H1 (cell line): ENCODE measurements around the gene DCTD. TPM values are rescaled to one million over a fixed set of nuclear protein-coding genes. Genes with fewer than 3 reads are reported as not detected.

Source experiments
- CTCF ChIA-PET: fragments of 300-600 bp; sonication (Branson Sonifier 250); formaldehyde crosslinking; loops from one replicate; lab custom pipeline; 2021; ENCODE audit not compliant: partially characterized antibody; lab: Charles Lee
- POLR2A ChIA-PET: fragments of 300-600 bp; sonication (Branson Sonifier 250); formaldehyde crosslinking; loops from one replicate; lab custom pipeline; 2021; ENCODE audit warnings: inconsistent platforms; ENCODE audit not compliant: partially characterized antibody; lab: Charles Lee
- DNase-seq, 2 experiments: peaks; one replicate each; pipeline versions ENCODE4 v3.0.0 to v3.0.0-alpha.2; 2010 to 2022; ENCODE audit warnings: low spot score in 2 of 2, low read depth in 1 of 2, mixed read lengths in 1 of 2
- FAIRE-seq: peaks from 2 replicates; lab custom pipeline; 2011; peaks lifted over from hg19 to GRCh38; lab: Jason Lieb, UNC
- H2AFZ ChIP-seq: 2 replicates; pipeline ENCODE4 v1.8.1; 2012; ENCODE audit warnings: low read length, inconsistent platforms
- H2AK5ac ChIP-seq: 2 replicates; pipeline ENCODE4 v1.6.1; 2013; ENCODE audit warnings: low read depth, low read length
- H2BK120ac ChIP-seq: replicated peaks from 2 replicates; pipeline ENCODE3; 2013; ENCODE audit warnings: low read depth, low read length, inconsistent platforms
- H2BK12ac ChIP-seq: 2 replicates; pipeline ENCODE4 v1.6.1; 2013; ENCODE audit warnings: low read depth, low read length
- H2BK15ac ChIP-seq: 2 replicates; pipeline ENCODE4 v1.6.1; 2013; ENCODE audit warnings: low read length
- H2BK20ac ChIP-seq: 2 replicates; pipeline ENCODE4 v1.6.1; 2013; ENCODE audit warnings: low read length
- H2BK5ac ChIP-seq: 2 replicates; pipeline ENCODE4 v1.6.1; 2013; ENCODE audit warnings: low read depth, low read length
- H3K14ac ChIP-seq: 2 replicates; pipeline ENCODE4 v1.6.1; 2013; ENCODE audit warnings: inconsistent platforms; ENCODE audit not compliant: insufficient read length
- H3K18ac ChIP-seq: 2 replicates; pipeline ENCODE4 v1.6.1; 2013; ENCODE audit warnings: low read length; ENCODE audit errors: extremely low read depth
- H3K23ac ChIP-seq: 2 replicates; pipeline ENCODE4 v1.6.1; 2013; ENCODE audit warnings: inconsistent platforms; ENCODE audit not compliant: insufficient read length
- H3K23me2 ChIP-seq: 2 replicates; pipeline ENCODE4 v1.6.1; 2013; ENCODE audit warnings: low read depth, low read length
- H3K27ac ChIP-seq: 2 replicates; pipeline ENCODE4 v1.6.1; 2011; ENCODE audit warnings: low read depth, low read length, inconsistent platforms
- H3K27me3 ChIP-seq, 4 experiments: replicated peaks in 1 of 4; 1 replicate in 1 of 4; 2 replicates in 3 of 4; pipeline versions ENCODE4 v1.6.1 to v1.8.1; 2011 to 2013; ENCODE audit warnings: low read length in 3 of 4, mild to moderate bottlenecking in 3 of 4, inconsistent platforms in 2 of 4, mixed read lengths in 2 of 4, moderate library complexity in 1 of 4; ENCODE audit not compliant: control insufficient read depth in 3 of 4, insufficient read depth in 3 of 4; ENCODE audit errors: extremely low read depth in 1 of 4
- H3K36me3 ChIP-seq, 4 experiments: 2 replicates each; pipeline versions ENCODE4 v1.6.1 to v1.8.1; 2011 to 2013; ENCODE audit warnings: mild to moderate bottlenecking in 4 of 4, low read length in 3 of 4, moderate library complexity in 2 of 4, control low read depth in 1 of 4, inconsistent platforms in 1 of 4; ENCODE audit not compliant: insufficient read depth in 4 of 4, control insufficient read depth in 2 of 4
- H3K4ac ChIP-seq: replicated peaks from 2 replicates; pipeline ENCODE3; 2013; ENCODE audit warnings: low read length, low read depth, mixed read lengths, inconsistent platforms; ENCODE audit not compliant: insufficient read length
- H3K4me1 ChIP-seq, 4 experiments: replicated peaks in 1 of 4; 1 replicate in 1 of 4; 2 replicates in 3 of 4; pipeline versions ENCODE4 v1.6.1 to v1.8.1; 2011 to 2013; ENCODE audit warnings: low read length in 3 of 4, inconsistent platforms in 2 of 4, mixed read lengths in 1 of 4; ENCODE audit not compliant: insufficient read depth in 4 of 4, control insufficient read depth in 3 of 4
- H3K4me2 ChIP-seq, 2 experiments: 2 replicates each; pipeline versions ENCODE4 v1.6.1 to v1.8.1; 2011 to 2013; ENCODE audit warnings: low read depth in 2 of 2, low read length in 2 of 2, control low read depth in 1 of 2, inconsistent platforms in 1 of 2, mild to moderate bottlenecking in 1 of 2; ENCODE audit not compliant: insufficient read depth in 1 of 2
- H3K4me3 ChIP-seq, 4 experiments: fragments of 200-600, 300-600 bp in 1 of 4; sonication (generic), shearing (Covaris generic), sonication (Bioruptor Twin) in 1 of 4; 2 replicates each; pipeline versions ENCODE4 v1.5.1 to v1.8.1; 2011 to 2016; ENCODE audit warnings: low read length in 4 of 4, low read depth in 3 of 4, control low read depth in 2 of 4, inconsistent platforms in 2 of 4, mild to moderate bottlenecking in 2 of 4, mixed read lengths in 1 of 4, moderate library complexity in 1 of 4; ENCODE audit not compliant: insufficient read depth in 2 of 4; ENCODE audit errors: extremely low read depth in 1 of 4
- H3K56ac ChIP-seq: replicated peaks from 2 replicates; pipeline ENCODE3; 2013; ENCODE audit warnings: low read depth, mild to moderate bottlenecking, mixed read lengths, low read length, inconsistent platforms; ENCODE audit not compliant: insufficient read length
- H3K79me1 ChIP-seq: 2 replicates; pipeline ENCODE4 v1.6.1; 2013; ENCODE audit warnings: low read depth, low read length, control low read depth
- H3K79me2 ChIP-seq, 2 experiments: 2 replicates each; pipeline versions ENCODE4 v1.6.1 to v1.8.1; 2012 to 2013; ENCODE audit warnings: low read length in 2 of 2, mild to moderate bottlenecking in 2 of 2, inconsistent platforms in 1 of 2; ENCODE audit not compliant: insufficient read depth in 2 of 2, control insufficient read depth in 1 of 2
- H3K9ac ChIP-seq, 4 experiments: replicated peaks in 1 of 4; 1 replicate in 1 of 4; 2 replicates in 3 of 4; pipeline versions ENCODE4 v1.6.1 to v1.8.1; 2011 to 2013; ENCODE audit warnings: low read depth in 3 of 4, low read length in 3 of 4, control low read depth in 2 of 4, mild to moderate bottlenecking in 2 of 4, moderate library complexity in 2 of 4, inconsistent platforms in 1 of 4; ENCODE audit errors: extremely low read depth in 1 of 4
- H3K9me3 ChIP-seq, 2 experiments: 2 replicates each; pipeline versions ENCODE4 v1.6.1 to v1.8.1; 2012 to 2013; ENCODE audit warnings: mild to moderate bottlenecking in 2 of 2, moderate library complexity in 2 of 2, control low read depth in 1 of 2, inconsistent platforms in 1 of 2, low read depth in 1 of 2, low read length in 1 of 2, mixed read lengths in 1 of 2; ENCODE audit not compliant: insufficient read depth in 2 of 2
- H4K20me1 ChIP-seq, 2 experiments: replicated peaks in 1 of 2; 2 replicates each; pipeline versions ENCODE3 to v1.8.1; 2011 to 2013; ENCODE audit warnings: inconsistent platforms in 2 of 2, low read length in 2 of 2, mild to moderate bottlenecking in 1 of 2; ENCODE audit not compliant: insufficient read depth in 2 of 2, control insufficient read depth in 1 of 2
- H4K5ac ChIP-seq: 2 replicates; pipeline ENCODE4 v1.6.1; 2013; ENCODE audit warnings: low read length, low read depth, mixed read lengths, inconsistent platforms; ENCODE audit not compliant: insufficient read length
- H4K8ac ChIP-seq: 2 replicates; pipeline ENCODE4 v1.8.0; 2013; ENCODE audit warnings: mild to moderate bottlenecking, moderate library complexity, low read length, inconsistent platforms; ENCODE audit not compliant: insufficient read depth; ENCODE audit errors: extremely low read depth
- H4K91ac ChIP-seq: replicated peaks from 2 replicates; pipeline ENCODE3; 2013; ENCODE audit warnings: low read length, mixed read lengths, inconsistent platforms; ENCODE audit not compliant: insufficient read length
- CHD1 ChIP-seq: IDR thresholded peaks from 2 replicates; pipeline ENCODE4 v1.6.1; 2012; ENCODE audit warnings: low read depth, low read length, improper control_type of control experiment
- CREB1 ChIP-seq: IDR thresholded peaks from 2 replicates; pipeline ENCODE4 v1.6.1; 2012; ENCODE audit warnings: inconsistent platforms
- JUND ChIP-seq: IDR thresholded peaks from 2 replicates; pipeline ENCODE4 v1.6.1; 2011; ENCODE audit warnings: mild to moderate bottlenecking, improper control_type of control experiment, low read length
- POU5F1 ChIP-seq: IDR thresholded peaks from 2 replicates; pipeline ENCODE4 v1.6.1; 2011; ENCODE audit warnings: low read depth, mild to moderate bottlenecking, low read length, moderate library complexity
- RAD21 ChIP-seq, 2 experiments: IDR thresholded peaks in 1 of 2; conservative IDR thresholded peaks in 1 of 2; 2 replicates each; pipeline ENCODE4 v1.6.1; 2011; ENCODE audit warnings: low read depth in 2 of 2, low read length in 2 of 2, improper control_type of control experiment in 1 of 2, inconsistent platforms in 1 of 2, mild to moderate bottlenecking in 1 of 2, moderate library complexity in 1 of 2
- RFX5 ChIP-seq: IDR thresholded peaks from 2 replicates; pipeline ENCODE4 v1.6.1; 2011; ENCODE audit warnings: low read depth, low read length, improper control_type of control experiment, borderline replicate concordance
- YY1 ChIP-seq: IDR thresholded peaks from 2 replicates; pipeline ENCODE4 v1.6.1; 2011; ENCODE audit warnings: low read depth, mild to moderate bottlenecking, low read length
- WGBS, 2 experiments: shearing (Covaris generic) in 1 of 2; methylation state at CpG; one replicate each; pipeline versions ENCODE4 v1.1.6 to v1.1.7; 2013 to 2015; ENCODE audit warnings: low lambda C conversion rate in 2 of 2, mixed read lengths in 2 of 2, inconsistent platforms in 1 of 2, low coverage in 1 of 2, missing lambda C conversion rate in 1 of 2; ENCODE audit not compliant: insufficient replicate concordance in 2 of 2, insufficient coverage in 1 of 2, insufficient read length in 1 of 2; ENCODE audit errors: extremely low coverage in 1 of 2, missing lambda C conversion rate in 1 of 2; 5-methylcytosine and 5-hydroxymethylcytosine counted together
- polyA plus RNA-seq, 7 experiments: library from polyadenylated mRNA; depleted of rRNA in 3 of 7; stranded (reverse) in 5 of 7; unstranded in 2 of 7; fragments of >200 nt in 5 of 7; fragments of 200-250 nt in 2 of 7; gene quantifications; 1 replicate in 5 of 7; 2 replicates in 1 of 7; 4 replicates in 1 of 7; pipeline versions ENCODE4 v1.2.1 to v1.2.3, GENCODE V29; 2011 to 2013; ENCODE audit warnings: missing spikeins in 2 of 7, mixed read lengths in 2 of 7
- total RNA-seq: library from RNA; stranded (reverse); fragmentation: NEBNext Ultra II Directional; extraction: Animal tissue kit (Norgen Biotek cat#: 25700); gene quantifications from 2 replicates; pipeline ENCODE4 v1.2.1, GENCODE V29; 2021
- TF ChIP-seq, protein P1 (sequence below): IDR thresholded peaks from 2 replicates; pipeline ENCODE4 v1.6.1; 2012; ENCODE audit warnings: inconsistent platforms
- TF ChIP-seq, protein P2 (sequence below): IDR thresholded peaks from 2 replicates; pipeline ENCODE4 v1.6.1; 2012; ENCODE audit warnings: inconsistent platforms
- TF ChIP-seq, protein P3 (sequence below), 3 experiments: IDR thresholded peaks; 1 replicate in 2 of 3; 2 replicates in 1 of 3; pipeline versions ENCODE4 v1.5.1 to v1.6.1; 2011; ENCODE audit warnings: low read length in 3 of 3, mild to moderate bottlenecking in 3 of 3, inconsistent platforms in 2 of 3, low read depth in 1 of 3, moderate library complexity in 1 of 3; ENCODE audit not compliant: insufficient read depth in 1 of 3; ENCODE audit errors: control extremely low read depth in 1 of 3

DCTD gene
- total and polyA plus RNA-seq, 2 of the 8 experiments (the other 6 are each of a cell fraction or from before 2014, with no cell fraction given): 60.2 to 69.5 TPM

DNA sequence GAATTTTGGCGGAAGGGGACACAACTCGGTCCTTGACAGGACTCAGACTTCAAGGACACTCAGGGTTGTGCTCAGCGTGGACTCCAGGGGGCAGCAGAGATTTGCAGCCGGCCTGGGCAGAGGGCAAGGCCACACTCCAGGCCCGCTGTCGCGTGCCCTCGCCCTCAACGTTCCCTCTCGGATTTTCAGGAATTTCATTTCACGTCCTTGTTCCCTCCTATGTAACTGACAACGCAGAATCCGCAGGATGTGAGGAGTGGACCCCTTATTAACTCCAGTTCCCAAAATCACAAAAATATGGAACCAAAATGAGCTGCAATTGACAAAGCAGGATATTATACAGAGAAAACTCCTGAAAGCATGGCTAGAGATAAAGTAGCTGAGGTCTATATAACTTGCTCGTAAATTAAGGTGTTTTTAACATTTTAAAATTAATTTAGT, 21.0 kb upstream of the DCTD start:
- H4K91ac ChIP-seq: no peak overlapping the region
- ChIA-PET CTCF (interaction anchor here (0.6 to 5.1 kb wide), 49 partner anchors 8 to 465 kb away, joined by 3 to 74 read pairs (median 4); partner anchors contain the start of gene WWC2), POLR2A (interaction anchor here (1.0 to 2.3 kb wide), 2 partner anchors 13 to 161 kb away, joined by 3 to 8 read pairs; partner anchors contain the start of gene WWC2)
- H3K9me3 ChIP-seq: no peaks in the 10 kb centered on the region
- H3K27me3 ChIP-seq: no peaks in the 10 kb centered on the region
- H3K27ac ChIP-seq: no peak overlapping the region
- H3K4me2 ChIP-seq: no peak overlapping the region
- H4K8ac ChIP-seq: no peak overlapping the region
- FAIRE-seq: peak; percentile 75
- WGBS, 2 experiments: 22% methylated on average over 14 of the region's 14 CpGs; no CpG with 5 or more reads in 1 of the 2 experiments
- no peak overlapping the region for H2AK5ac ChIP-seq
- no peak overlapping the region for H2BK120ac ChIP-seq
- H3K23me2 ChIP-seq: no peaks in the 10 kb centered on the region
- no peak overlapping the region for H4K5ac ChIP-seq
- no peak overlapping the region for H2BK20ac ChIP-seq
- peaks cover 0 to 4% (median 1%) of the 10 kb centered on the region in 4 experiments; a peak in 3 of 7 replicates for H3K4me1 ChIP-seq
- H3K36me3 ChIP-seq: no peaks in the 10 kb centered on the region
- no peak overlapping the region for H3K4me3 ChIP-seq
- H3K9ac ChIP-seq: no peak overlapping the region
- no peak overlapping the region for H3K56ac ChIP-seq
- no peaks in the 10 kb centered on the region for H3K79me2 ChIP-seq
- no peak overlapping the region for H2BK15ac ChIP-seq
- no peaks in the 10 kb centered on the region for H4K20me1 ChIP-seq
- H3K18ac ChIP-seq: no peak overlapping the region
- no peak overlapping the region for H2BK12ac ChIP-seq
- peak in 1 of 2 experiments; percentile 89 for DNase-seq
- H2AFZ ChIP-seq: no peak overlapping the region
- no peak overlapping the region for H3K14ac ChIP-seq
- H3K4ac ChIP-seq: no peak overlapping the region
- no peaks in the 10 kb centered on the region for H3K79me1 ChIP-seq
- H3K23ac ChIP-seq: no peak overlapping the region
- no peak overlapping the region for H2BK5ac ChIP-seq
- TF ChIP-seq JUND (no peak), RFX5 (no peak), POU5F1 (no peak), RAD21 (IDR thresholded peaks at IDR 0.05 in 1 of 2, conservative IDR thresholded peaks at IDR 0.05 in 1 of 2; ENCODE audit: low read depth in 2 of 2, low read length in 2 of 2) (peak; percentile 93 to 96), YY1 (0 out of 2 replicates have a peak, but pooled peaks have one; percentile 19), CREB1 (peak; percentile 37; the same call in 1 of the 2 replicates), CHD1 (no peak)
- TF ChIP-seq, protein P1, sequence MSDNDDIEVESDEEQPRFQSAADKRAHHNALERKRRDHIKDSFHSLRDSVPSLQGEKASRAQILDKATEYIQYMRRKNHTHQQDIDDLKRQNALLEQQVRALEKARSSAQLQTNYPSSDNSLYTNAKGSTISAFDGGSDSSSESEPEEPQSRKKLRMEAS: peak; percentile 84
- TF ChIP-seq, protein P2, sequence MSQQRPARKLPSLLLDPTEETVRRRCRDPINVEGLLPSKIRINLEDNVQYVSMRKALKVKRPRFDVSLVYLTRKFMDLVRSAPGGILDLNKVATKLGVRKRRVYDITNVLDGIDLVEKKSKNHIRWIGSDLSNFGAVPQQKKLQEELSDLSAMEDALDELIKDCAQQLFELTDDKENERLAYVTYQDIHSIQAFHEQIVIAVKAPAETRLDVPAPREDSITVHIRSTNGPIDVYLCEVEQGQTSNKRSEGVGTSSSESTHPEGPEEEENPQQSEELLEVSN: peak; percentile 84
- TF ChIP-seq, protein P3, sequence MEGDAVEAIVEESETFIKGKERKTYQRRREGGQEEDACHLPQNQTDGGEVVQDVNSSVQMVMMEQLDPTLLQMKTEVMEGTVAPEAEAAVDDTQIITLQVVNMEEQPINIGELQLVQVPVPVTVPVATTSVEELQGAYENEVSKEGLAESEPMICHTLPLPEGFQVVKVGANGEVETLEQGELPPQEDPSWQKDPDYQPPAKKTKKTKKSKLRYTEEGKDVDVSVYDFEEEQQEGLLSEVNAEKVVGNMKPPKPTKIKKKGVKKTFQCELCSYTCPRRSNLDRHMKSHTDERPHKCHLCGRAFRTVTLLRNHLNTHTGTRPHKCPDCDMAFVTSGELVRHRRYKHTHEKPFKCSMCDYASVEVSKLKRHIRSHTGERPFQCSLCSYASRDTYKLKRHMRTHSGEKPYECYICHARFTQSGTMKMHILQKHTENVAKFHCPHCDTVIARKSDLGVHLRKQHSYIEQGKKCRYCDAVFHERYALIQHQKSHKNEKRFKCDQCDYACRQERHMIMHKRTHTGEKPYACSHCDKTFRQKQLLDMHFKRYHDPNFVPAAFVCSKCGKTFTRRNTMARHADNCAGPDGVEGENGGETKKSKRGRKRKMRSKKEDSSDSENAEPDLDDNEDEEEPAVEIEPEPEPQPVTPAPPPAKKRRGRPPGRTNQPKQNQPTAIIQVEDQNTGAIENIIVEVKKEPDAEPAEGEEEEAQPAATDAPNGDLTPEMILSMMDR (IDR thresholded peaks at IDR 0.05; ENCODE audit: control extremely low read depth in 1 of 3, insufficient read depth in 1 of 3, low read depth in 1 of 3, low read length in 3 of 3): peak; percentile 88 to 97 (median 96)
